Bronchial epithelial cell (primary cell): ENCODE results near the gene ZFP62. TPM values are rescaled to one million over a fixed set of nuclear protein-coding genes. Genes with fewer than 3 reads are reported as not detected.

Experiments used
- DNase-seq: peaks from one replicate; pipeline ENCODE4 v3.0.0-alpha.2; 2010; ENCODE audit warnings: low read depth
- FAIRE-seq: peaks from 2 replicates; lab custom pipeline; 2011; peaks lifted over from hg19 to GRCh38; lab: Jason Lieb, UNC
- H3K27me3 ChIP-seq: 2 replicates; pipeline ENCODE4 v1.5.1; 2011; ENCODE audit warnings: low read length; ENCODE audit not compliant: control insufficient read depth, insufficient read depth
- H3K36me3 ChIP-seq: 2 replicates; pipeline ENCODE4 v1.5.1; 2011; ENCODE audit warnings: low read length; ENCODE audit not compliant: control insufficient read depth, insufficient read depth
- H3K4me3 ChIP-seq: 2 replicates; pipeline ENCODE4 v1.5.1; 2011; ENCODE audit warnings: mild to moderate bottlenecking, low read depth, low read length, control low read depth
- total RNA-seq: library from RNA; depleted of rRNA; stranded (reverse); fragments of >200 nt; gene quantifications from 2 replicates; pipeline ENCODE4 v1.2.1, GENCODE V29; 2014
- TF ChIP-seq, protein P1 (sequence below): IDR thresholded peaks from 2 replicates; pipeline ENCODE4 v1.5.1; 2011; ENCODE audit warnings: mild to moderate bottlenecking, moderate library complexity, low read length, control low read depth, inconsistent platforms; ENCODE audit not compliant: insufficient read depth, severe bottlenecking

ZFP62 gene
- total RNA-seq, 1 donor from 2014 or later = 21.3 TPM

DNA sequence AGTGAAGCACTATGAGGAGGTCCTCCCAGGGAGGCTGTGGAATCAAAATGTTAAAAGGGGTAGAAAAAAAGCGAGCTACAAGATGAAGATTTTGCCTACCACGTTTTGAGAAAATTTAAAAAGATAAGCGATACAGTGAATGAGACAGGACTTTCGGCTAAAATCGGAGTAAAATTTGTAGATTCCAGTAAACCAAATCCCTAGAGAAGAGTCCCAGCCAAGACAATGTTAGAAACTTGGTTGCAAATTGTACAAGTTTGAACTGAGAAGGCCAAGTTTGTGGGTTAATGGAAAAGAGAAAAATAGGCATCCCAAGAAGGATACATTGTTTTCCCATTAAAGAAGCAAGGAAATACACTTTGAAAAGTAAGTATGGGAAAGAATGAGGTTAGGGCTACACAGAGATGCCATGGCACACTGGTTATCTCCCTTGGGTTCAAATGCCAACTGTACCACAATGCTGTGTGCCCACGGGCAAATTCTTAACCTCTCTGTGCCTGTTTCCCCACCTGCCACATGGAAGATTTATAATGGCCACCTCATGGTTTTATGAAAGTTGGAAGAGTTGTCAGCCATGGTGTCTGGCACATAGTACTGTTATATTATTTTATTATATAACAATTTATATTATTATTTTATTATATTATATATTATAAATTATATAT is 42.3 kb downstream of the ZFP62 start:
- TF ChIP-seq, protein P1, sequence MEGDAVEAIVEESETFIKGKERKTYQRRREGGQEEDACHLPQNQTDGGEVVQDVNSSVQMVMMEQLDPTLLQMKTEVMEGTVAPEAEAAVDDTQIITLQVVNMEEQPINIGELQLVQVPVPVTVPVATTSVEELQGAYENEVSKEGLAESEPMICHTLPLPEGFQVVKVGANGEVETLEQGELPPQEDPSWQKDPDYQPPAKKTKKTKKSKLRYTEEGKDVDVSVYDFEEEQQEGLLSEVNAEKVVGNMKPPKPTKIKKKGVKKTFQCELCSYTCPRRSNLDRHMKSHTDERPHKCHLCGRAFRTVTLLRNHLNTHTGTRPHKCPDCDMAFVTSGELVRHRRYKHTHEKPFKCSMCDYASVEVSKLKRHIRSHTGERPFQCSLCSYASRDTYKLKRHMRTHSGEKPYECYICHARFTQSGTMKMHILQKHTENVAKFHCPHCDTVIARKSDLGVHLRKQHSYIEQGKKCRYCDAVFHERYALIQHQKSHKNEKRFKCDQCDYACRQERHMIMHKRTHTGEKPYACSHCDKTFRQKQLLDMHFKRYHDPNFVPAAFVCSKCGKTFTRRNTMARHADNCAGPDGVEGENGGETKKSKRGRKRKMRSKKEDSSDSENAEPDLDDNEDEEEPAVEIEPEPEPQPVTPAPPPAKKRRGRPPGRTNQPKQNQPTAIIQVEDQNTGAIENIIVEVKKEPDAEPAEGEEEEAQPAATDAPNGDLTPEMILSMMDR = no peak
- FAIRE-seq = no peak
- Histone ChIP-seq H3K27me3 (no peaks in the 10 kb centered on the region), H3K36me3 (no peaks in the 10 kb centered on the region), H3K4me3 (no peak overlapping the region)
- DNase-seq = no peak

DNA sequence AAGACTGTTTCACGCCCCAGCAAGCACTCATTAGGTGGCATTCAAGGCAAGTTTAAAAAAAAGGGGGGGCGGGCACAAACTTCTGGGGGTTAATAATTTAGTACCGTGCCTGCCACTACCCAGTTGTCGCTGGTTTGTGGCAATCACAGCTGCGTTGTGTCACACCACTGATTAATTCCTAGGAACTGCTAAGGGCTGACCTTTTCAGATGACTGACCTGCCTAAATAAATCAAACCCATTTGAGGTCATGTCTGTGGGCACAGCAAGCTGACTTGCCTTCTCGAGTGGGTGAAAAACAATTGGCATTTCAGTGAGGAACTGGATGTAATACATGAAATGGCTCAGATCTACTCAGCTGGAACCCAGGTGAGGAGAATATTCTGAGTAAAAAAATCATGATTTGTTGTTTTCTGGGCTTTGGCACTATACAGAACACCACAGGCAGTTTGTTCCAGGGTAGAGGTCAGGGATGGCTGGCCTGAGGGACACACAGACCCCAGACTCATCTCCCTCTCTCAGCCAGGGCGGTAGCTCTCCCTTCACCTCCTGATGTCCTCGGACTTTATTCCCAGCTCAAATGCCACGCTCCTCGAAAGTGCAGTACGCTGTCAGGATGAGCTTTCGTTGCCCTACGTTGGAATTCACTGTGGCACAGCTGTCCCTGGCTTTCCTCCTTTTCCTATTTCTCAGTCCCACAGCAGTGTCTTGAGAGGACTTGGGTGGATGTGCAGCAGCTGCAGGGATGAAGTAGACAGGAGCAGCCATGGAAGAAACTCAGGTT is 43.0 kb downstream of the ZFP62 start:
- FAIRE-seq (no peak), DNase-seq (no peak)
- no peaks in the 10 kb centered on the region for H3K36me3 ChIP-seq
- H3K4me3 ChIP-seq = no peak overlapping the region
- no peaks in the 10 kb centered on the region for H3K27me3 ChIP-seq
- TF ChIP-seq, protein P1 = no peak

DNA sequence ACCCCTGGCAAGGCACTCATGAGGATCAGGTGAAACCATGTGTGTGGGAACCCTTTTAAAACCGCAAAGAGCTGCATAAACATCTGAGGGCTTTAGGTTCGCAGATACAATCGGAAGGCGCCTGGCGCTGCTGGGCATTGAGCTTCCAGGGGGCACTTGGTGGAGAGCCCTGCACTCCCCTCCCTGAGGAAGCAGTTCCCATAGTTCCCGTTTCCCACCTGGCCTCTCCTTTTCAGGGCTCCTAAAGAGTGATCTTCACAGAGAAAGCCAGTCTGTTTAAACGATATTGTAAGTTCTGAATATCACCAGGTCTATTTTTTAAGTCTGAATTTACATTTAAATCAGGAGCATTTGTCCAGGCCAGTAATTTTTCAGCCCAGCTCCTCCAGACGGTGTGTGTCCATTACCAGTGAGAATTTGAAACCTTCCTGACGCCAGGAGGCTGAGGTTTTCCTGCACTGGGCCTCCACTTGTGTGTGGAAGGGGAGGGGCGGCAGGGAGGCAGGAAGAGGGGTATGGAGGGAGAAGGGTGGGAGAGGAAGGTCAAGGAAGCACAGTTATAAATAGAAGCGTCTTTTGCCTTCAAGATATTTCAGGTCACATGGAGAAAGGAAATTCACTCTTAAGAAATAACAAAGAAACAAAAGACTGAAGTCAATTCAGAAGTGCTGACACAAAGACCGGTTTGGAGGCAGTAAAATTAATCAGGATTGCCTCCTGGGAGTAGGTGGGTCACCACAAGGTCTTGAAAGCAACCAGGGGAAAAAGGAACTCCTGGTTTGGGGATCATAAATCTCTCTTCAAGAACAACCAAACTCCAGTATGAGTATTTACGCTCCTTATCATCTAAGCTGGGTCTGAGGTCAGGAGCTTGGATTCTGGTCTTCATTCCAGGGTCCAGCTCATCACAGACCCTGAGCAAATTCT is 44.2 kb downstream of the ZFP62 start:
- FAIRE-seq = no peak
- Histone ChIP-seq H3K27me3 (no peaks in the 10 kb centered on the region), H3K4me3 (no peak overlapping the region), H3K36me3 (no peaks in the 10 kb centered on the region)
- DNase-seq = no peak
- TF ChIP-seq, protein P1 = no peak

DNA sequence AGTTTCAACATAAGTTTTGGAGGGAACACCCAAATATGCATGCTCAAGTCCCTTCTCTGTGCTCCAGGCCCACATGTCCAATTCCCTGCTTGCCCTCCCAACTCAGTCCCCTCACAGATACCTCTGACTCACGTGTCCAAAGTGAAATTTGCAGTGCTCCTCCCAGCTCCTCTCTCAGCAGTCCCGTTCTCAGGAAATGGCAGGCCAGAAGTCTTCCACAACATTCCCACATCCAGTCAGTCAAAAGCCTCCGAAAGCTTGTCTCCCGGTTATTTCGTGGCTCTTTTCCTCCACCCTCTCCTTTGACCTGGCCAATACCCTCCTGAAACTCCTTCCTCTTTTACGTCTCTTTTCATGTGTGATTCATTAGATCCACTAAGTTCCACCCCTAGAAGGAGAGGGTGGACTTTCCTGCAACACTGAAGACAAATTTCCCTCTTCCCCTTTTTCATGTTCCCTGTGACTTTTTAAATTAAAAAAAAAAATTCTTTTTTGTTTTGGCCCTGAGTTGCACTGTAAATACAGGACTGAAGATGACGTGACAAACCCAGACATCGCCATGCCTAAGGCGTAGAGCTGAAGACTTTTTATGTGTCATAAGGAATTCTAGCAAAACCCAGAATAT is 45.7 kb downstream of the ZFP62 start:
- DNase-seq = no peak
- FAIRE-seq = no peak

DNA sequence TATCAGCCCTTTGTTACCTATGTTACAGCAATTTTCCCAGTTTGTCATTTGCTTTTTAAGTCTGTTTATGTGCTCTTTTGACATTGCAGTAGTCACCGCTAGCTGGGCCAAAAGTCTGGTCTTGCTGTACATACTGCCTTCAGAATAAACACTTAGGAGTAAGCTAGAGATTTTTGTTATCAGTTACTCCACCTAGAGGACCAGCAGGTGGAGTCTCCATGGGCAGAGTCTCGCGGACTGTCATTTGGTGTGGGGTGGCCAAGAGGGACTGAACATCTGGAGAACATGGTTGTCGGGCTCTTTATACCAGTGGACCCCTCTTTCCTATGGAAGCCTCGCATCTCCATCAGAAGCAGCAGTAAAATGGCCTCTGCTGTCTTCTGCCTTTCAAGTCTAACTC is 47.7 kb downstream of the ZFP62 start:
- FAIRE-seq = no peak
- no peaks in the 10 kb centered on the region for H3K36me3 ChIP-seq
- H3K27me3 ChIP-seq = no peaks in the 10 kb centered on the region
- no peak for DNase-seq
- no peak overlapping the region for H3K4me3 ChIP-seq
- TF ChIP-seq, protein P1 = no peak

More for the DNA sequence above, 45.7 kb downstream of the ZFP62 start:
- Histone ChIP-seq H3K36me3 (no peaks in the 10 kb centered on the region), H3K27me3 (no peaks in the 10 kb centered on the region), H3K4me3 (no peak overlapping the region)
- TF ChIP-seq, protein P1 = no peak
